ENCODE measurements around the gene CIART. TPM values are rescaled to one million over a fixed set of nuclear protein-coding genes. Genes with fewer than 3 reads are reported as not detected.

CIART gene
- total RNA-seq, 2 donors from 2014 or later: 0.69 to 1.6 TPM

DNA sequence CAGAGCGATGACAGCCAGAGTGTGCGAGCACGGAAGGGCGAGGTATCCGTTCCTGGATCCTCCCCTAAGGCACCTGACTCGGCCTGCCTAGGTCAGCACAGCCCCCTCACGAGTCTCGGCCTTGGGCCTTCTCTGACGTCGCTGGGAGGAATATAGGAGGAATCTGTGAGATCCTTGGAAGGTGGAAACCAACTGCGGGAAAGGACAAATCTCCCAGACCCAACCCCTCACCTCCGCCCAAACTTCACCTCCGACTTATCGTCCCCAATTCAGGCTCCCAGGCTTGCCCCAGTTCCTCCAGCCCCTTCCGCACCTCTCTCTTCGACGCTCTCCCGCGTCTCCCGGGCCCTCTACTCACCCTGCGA, 14.0 kb upstream of the CIART start:
- H3K27ac ChIP-seq: peak overlapping the region; percentile 88
- H3K4me3 ChIP-seq: peak overlapping the region; percentile 89
- H3K4me1 ChIP-seq: peaks cover 7% of the 10 kb centered on the region
- H3K36me3 ChIP-seq: peaks cover 9% of the 10 kb centered on the region
- no peaks in the 10 kb centered on the region for H3K27me3 ChIP-seq
- intact Hi-C loops (cut with DNase I): no loop called here
- no peak for TF ChIP-seq CTCF (IDR thresholded peaks at IDR 0.05)
- H3K9me3 ChIP-seq: no peaks in the 10 kb centered on the region
- H3K9ac ChIP-seq (ENCODE audit: low read depth in 2 of 2, low read length in 2 of 2): peak overlapping the region; percentile 94 to 96
- peak; percentile 54 for DNase-seq

GRCh38 chr1:150268705-150269403, 13.5 kb upstream of the CIART start, which contains the start of gene APH1A:
APH1A (minus strand) TSS chr1:150269016; CDS start chr1:150268810, 206 bp downstream.
- H3K4me3 ChIP-seq: peak within 1 kb of the TSS; percentile 89
- peak within 1 kb of the TSS; percentile 88 for H3K27ac ChIP-seq
- H3K27me3 ChIP-seq: no peaks in the 10 kb centered on the region
- intact Hi-C loops (cut with DNase I): no loop called here
- DNase-seq: peak; percentile 99
- H3K4me1 ChIP-seq: peaks cover 7% of the 10 kb centered on the region
- no peaks in the 10 kb centered on the region for H3K9me3 ChIP-seq
- TF ChIP-seq CTCF (IDR thresholded peaks at IDR 0.05): no peak
- H3K36me3 ChIP-seq: peaks cover 9% of the 10 kb centered on the region
- peak within 1 kb of the TSS; percentile 94 to 96 for H3K9ac ChIP-seq (ENCODE audit: low read depth in 2 of 2, low read length in 2 of 2)

DNA sequence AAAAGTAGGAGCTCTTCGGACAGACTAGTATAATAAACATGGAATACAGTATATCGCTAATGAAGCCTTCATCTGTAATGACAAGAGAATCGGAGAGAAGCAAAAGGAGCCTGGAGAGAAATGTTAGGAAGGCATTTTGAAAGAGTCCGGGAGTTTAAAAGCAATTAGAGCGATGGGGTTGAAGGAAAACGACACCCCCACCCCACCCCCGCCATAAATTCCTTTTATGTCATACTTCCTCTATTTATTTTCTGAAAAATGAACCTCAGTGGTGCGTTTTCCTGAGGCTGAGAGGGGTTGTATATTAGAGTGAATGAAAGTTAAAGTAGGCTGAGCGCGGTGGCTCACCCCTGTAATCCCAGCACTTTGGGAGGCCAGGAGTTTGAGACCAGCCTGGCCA, 12.9 kb upstream of the CIART start:
- H3K4me1 ChIP-seq: peaks cover 7% of the 10 kb centered on the region
- no peak for TF ChIP-seq CTCF (IDR thresholded peaks at IDR 0.05)
- H3K9me3 ChIP-seq: no peaks in the 10 kb centered on the region
- no peaks in the 10 kb centered on the region for H3K27me3 ChIP-seq
- peaks cover 9% of the 10 kb centered on the region for H3K36me3 ChIP-seq
- H3K4me3 ChIP-seq: peak overlapping the region; percentile 89
- intact Hi-C loops (cut with DNase I): no loop called here
- DNase-seq: no peak
- H3K9ac ChIP-seq (ENCODE audit: low read depth in 2 of 2, low read length in 2 of 2): peak overlapping the region; percentile 46 to 94
- peak overlapping the region; percentile 88 for H3K27ac ChIP-seq

DNA sequence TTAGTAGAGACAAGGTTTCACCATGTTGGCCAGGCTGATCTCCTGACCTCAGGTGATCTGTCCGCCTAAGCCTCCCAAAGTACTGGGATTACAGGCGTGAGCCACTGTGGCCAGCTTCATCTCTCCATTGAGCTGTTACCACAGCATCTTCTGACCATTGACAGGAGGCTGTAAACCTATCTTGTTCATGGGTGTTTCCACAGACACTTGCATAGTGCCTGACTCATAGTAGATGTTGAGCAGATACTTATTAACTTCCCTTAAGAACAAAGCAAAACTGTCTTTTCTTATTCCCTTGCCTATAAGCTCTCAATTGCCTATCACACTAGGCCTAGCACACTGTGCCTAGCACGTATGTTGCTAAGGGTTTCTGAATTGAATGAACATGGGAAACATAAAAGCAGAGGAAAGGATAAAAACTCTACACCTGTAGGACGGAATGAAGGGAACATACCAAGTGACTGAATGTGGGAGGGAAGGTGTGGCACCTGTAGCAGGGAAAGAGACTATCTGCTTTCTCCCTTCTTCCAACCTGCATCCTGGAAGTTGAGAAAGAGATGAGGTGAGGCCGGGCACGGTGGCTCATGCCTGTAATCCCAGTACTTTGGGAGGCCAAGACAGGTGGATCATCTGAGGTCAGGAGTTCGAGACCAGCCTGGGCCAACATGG, 10.9 kb upstream of the CIART start:
- H3K9me3 ChIP-seq: no peaks in the 10 kb centered on the region
- intact Hi-C loops (cut with DNase I): no loop called here
- TF ChIP-seq CTCF (IDR thresholded peaks at IDR 0.05): no peak
- no peaks in the 10 kb centered on the region for H3K27me3 ChIP-seq
- H3K4me3 ChIP-seq: no peak overlapping the region
- peaks cover 2% of the 10 kb centered on the region for H3K36me3 ChIP-seq
- H3K27ac ChIP-seq: no peak overlapping the region
- no peak for DNase-seq
- H3K4me1 ChIP-seq: peaks cover 7% of the 10 kb centered on the region
- no peak overlapping the region for H3K9ac ChIP-seq (ENCODE audit: low read depth in 2 of 2, low read length in 2 of 2)

- no peaks in the 10 kb centered on the region for H3K27me3 ChIP-seq
- H3K4me3 ChIP-seq: no peak overlapping the region
- H3K9ac ChIP-seq (ENCODE audit: low read depth in 2 of 2, low read length in 2 of 2): no peak overlapping the region
- no peaks in the 10 kb centered on the region for H3K36me3 ChIP-seq
- no peak overlapping the region for H3K27ac ChIP-seq
- H3K4me1 ChIP-seq: no peaks in the 10 kb centered on the region
- no peak for TF ChIP-seq CTCF (IDR thresholded peaks at IDR 0.05)
- DNase-seq: no peak
- intact Hi-C loops (cut with DNase I): no loop called here
- H3K9me3 ChIP-seq: no peaks in the 10 kb centered on the region
Measured at GRCh38 chr1:150273311-150273710, 9.0 kb upstream of the CIART start.
